ENCODE data around the gene RTN4IP1. TPM values are rescaled to one million over a fixed set of nuclear protein-coding genes. Genes with fewer than 3 reads are reported as not detected.

RTN4IP1 gene
- total RNA-seq, 1 donor from 2014 or later = 11.2 TPM

GRCh38 chr6:106540432-106540831 is 88.9 kb downstream of the RTN4IP1 start:
- intact Hi-C loops (cut with micrococcal nuclease) = no loop called here
- Mint-ChIP-seq H3K27me3 (no peaks in the 10 kb centered on the region), H3K4me3 (no peak overlapping the region), H3K36me3 (ENCODE audit: low read depth) (peaks cover 61% of the 10 kb centered on the region), H3K27ac (peak overlapping the region; percentile 80), H3K4me1 (peaks cover 59% of the 10 kb centered on the region), H3K9me3 (no peaks in the 10 kb centered on the region)
- ChIA-PET CTCF (interaction anchor here (1.0 to 2.7 kb wide), 6 partner anchors 9 to 31 kb away, joined by 3 to 12 read pairs (median 3); no protein-coding TSS in a partner anchor), POLR2A (interaction anchor here (0.8 to 3.5 kb wide), 3 partner anchors 19 to 28 kb away, joined by 3 to 27 read pairs (median 16); no protein-coding TSS in a partner anchor)
- DNase-seq (no peak), ATAC-seq (ENCODE audit: low read depth) (no peak)
- TF ChIP-seq, protein P1, sequence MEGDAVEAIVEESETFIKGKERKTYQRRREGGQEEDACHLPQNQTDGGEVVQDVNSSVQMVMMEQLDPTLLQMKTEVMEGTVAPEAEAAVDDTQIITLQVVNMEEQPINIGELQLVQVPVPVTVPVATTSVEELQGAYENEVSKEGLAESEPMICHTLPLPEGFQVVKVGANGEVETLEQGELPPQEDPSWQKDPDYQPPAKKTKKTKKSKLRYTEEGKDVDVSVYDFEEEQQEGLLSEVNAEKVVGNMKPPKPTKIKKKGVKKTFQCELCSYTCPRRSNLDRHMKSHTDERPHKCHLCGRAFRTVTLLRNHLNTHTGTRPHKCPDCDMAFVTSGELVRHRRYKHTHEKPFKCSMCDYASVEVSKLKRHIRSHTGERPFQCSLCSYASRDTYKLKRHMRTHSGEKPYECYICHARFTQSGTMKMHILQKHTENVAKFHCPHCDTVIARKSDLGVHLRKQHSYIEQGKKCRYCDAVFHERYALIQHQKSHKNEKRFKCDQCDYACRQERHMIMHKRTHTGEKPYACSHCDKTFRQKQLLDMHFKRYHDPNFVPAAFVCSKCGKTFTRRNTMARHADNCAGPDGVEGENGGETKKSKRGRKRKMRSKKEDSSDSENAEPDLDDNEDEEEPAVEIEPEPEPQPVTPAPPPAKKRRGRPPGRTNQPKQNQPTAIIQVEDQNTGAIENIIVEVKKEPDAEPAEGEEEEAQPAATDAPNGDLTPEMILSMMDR (IDR thresholded peaks at IDR 0.05) = no peak

GRCh38 chr6:106539936-106540335 is 89.4 kb downstream of the RTN4IP1 start:
- intact Hi-C loops (cut with micrococcal nuclease) = loop anchor here (2.0 kb wide), 1 partner anchor 15 kb away; no protein-coding TSS in a partner anchor
- TF ChIP-seq, protein P1 (IDR thresholded peaks at IDR 0.05) = no peak
- ChIA-PET POLR2A (interaction anchor here (0.8 to 3.5 kb wide), 3 partner anchors 19 to 27 kb away, joined by 3 to 27 read pairs (median 16); no protein-coding TSS in a partner anchor), CTCF (interaction anchor here (1.0 to 2.7 kb wide), 7 partner anchors 9 to 30 kb away, joined by 3 to 12 read pairs (median 3); no protein-coding TSS in a partner anchor)
- no peak for DNase-seq
- ATAC-seq (ENCODE audit: low read depth) = no peak
- Mint-ChIP-seq H3K4me1 (peaks cover 58% of the 10 kb centered on the region), H3K4me3 (peak overlapping the region; percentile 37), H3K36me3 (ENCODE audit: low read depth) (peaks cover 60% of the 10 kb centered on the region), H3K27ac (peak overlapping the region; percentile 80), H3K27me3 (no peaks in the 10 kb centered on the region), H3K9me3 (no peaks in the 10 kb centered on the region)

GRCh38 chr6:106538145-106538544 is 91.2 kb downstream of the RTN4IP1 start:
- intact Hi-C loops (cut with micrococcal nuclease) = loop anchor here (1.0 to 2.0 kb wide), 2 partner anchors 8 to 13 kb away; no protein-coding TSS in a partner anchor
- peak overlapping the region; percentile 88 for H3K27ac Mint-ChIP-seq
- ATAC-seq (ENCODE audit: low read depth) (peak; percentile 64), DNase-seq (no peak)
- H3K9me3 Mint-ChIP-seq = no peaks in the 10 kb centered on the region
- peak overlapping the region; percentile 50 for H3K4me3 Mint-ChIP-seq
- TF ChIP-seq, protein P1 (IDR thresholded peaks at IDR 0.05) = no peak
- CTCF ChIA-PET = interaction anchor here (0.9 to 2.7 kb wide), 3 partner anchors 25 to 30 kb away, joined by 3 to 12 read pairs (median 7); no protein-coding TSS in a partner anchor
- H3K36me3 Mint-ChIP-seq (ENCODE audit: low read depth) = peaks cover 57% of the 10 kb centered on the region
- H3K4me1 Mint-ChIP-seq = peaks cover 68% of the 10 kb centered on the region
- POLR2A ChIA-PET = interaction anchor here (1.6 to 3.5 kb wide), 4 partner anchors 9 to 26 kb away, joined by 9 to 27 read pairs (median 10); no protein-coding TSS in a partner anchor
- no peaks in the 10 kb centered on the region for H3K27me3 Mint-ChIP-seq

DNA sequence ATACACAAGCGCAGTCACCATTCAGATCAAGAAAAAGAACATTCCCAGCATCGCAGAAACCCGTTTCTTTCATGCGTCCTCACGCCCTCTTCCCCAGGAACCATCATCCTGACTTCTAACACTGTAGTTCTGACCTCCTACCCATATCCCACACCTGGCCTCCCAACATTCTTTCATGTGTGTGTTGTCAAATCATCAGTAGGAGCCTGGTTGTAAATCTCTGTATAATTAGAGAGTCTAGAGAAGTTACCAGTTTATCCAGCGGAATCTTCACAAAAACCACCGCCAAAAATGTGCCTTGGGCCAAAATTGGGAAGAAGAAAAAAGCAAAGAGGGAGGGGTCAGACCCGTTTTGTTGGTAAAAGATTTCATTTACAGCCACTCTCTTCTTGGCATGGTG is 91.6 kb downstream of the RTN4IP1 start:
- POLR2A ChIA-PET = interaction anchor here (0.8 to 2.5 kb wide), 7 partner anchors 9 to 27 kb away, joined by 3 to 14 read pairs (median 9); no protein-coding TSS in a partner anchor
- Mint-ChIP-seq H3K9me3 (no peaks in the 10 kb centered on the region), H3K4me3 (peak overlapping the region; percentile 61)

More for the DNA sequence above, 91.6 kb downstream of the RTN4IP1 start:
- Mint-ChIP-seq H3K4me1 (peaks cover 72% of the 10 kb centered on the region), H3K36me3 (ENCODE audit: low read depth) (peaks cover 60% of the 10 kb centered on the region), H3K27ac (peak overlapping the region; percentile 88), H3K27me3 (no peaks in the 10 kb centered on the region)
- intact Hi-C loops (cut with micrococcal nuclease) = loop anchor here (1.0 to 2.0 kb wide), 2 partner anchors 9 to 13 kb away; no protein-coding TSS in a partner anchor
- ATAC-seq (ENCODE audit: low read depth) = no peak
- TF ChIP-seq, protein P1 (IDR thresholded peaks at IDR 0.05) = no peak
- CTCF ChIA-PET = interaction anchor here (2.1 kb wide), 1 partner anchor 25 kb away, joined by 11 read pairs; no protein-coding TSS in a partner anchor
- DNase-seq = no peak

All from activated B cell treated with CpG ODN at 0.5 μM for 24 hours (primary cell).